ENCODE measurements around the gene KIF6.

GRCh38 chr6:39295611-39296011 lies 429.6 kb downstream of the KIF6 start:
- TF ChIP-seq CTCF (optimal IDR thresholded peaks at IDR 0.05 in 1 of 3, IDR thresholded peaks at IDR 0.05 in 1 of 3, conservative IDR thresholded peaks at IDR 0.05 in 1 of 3; ENCODE audit: extremely low read depth in 1 of 3, insufficient read depth in 2 of 3, low read length in 3 of 3) (no peak), EZH2 (IDR thresholded peaks at IDR 0.05; ENCODE audit: low read length) (no peak)
